ENCODE measurements around the gene CDH13.

CDH13 gene

GRCh38 chr16:83137894-83138293, 511.1 kb downstream of the CDH13 start (continued):
- no peak for TF ChIP-seq ZNF48 (tag by site-specific recombination; IDR thresholded peaks at IDR 0.05)
- TF ChIP-seq ZNF747 (tag by site-specific recombination; IDR thresholded peaks at IDR 0.05) = no peak
- no peak for TF ChIP-seq ZBTB49 (tag by site-specific recombination; IDR thresholded peaks at IDR 0.05; ENCODE audit: low read depth)
- no peak for TF ChIP-seq ZNF791 (tag by site-specific recombination; IDR thresholded peaks at IDR 0.05)

- POLR2A ChIA-PET = no interaction called here
- no peak overlapping the region for H3K27ac ChIP-seq (ENCODE audit: extremely low read depth, low read depth, low read length)
- no peaks in the 10 kb centered on the region for H3K9me3 ChIP-seq (ENCODE audit: control insufficient read depth, insufficient read depth, low read depth, low read length)
- no peak overlapping the region for H3K4me3 ChIP-seq (ENCODE audit: low read depth, low read length)
- no peak for TF ChIP-seq CTCF (tag by site-specific recombination; IDR thresholded peaks at IDR 0.05)
- TF ChIP-seq ZNF776 (tag by site-specific recombination; IDR thresholded peaks at IDR 0.05; ENCODE audit: borderline replicate concordance) = no peak
- no peak for TF ChIP-seq ZNF19 (tag by site-specific recombination; IDR thresholded peaks at IDR 0.05; ENCODE audit: low read depth)
- TF ChIP-seq ZNF426 (tag by site-specific recombination; IDR thresholded peaks at IDR 0.05) = no peak
- H3K36me3 ChIP-seq (ENCODE audit: control insufficient read depth in 2 of 2, insufficient read depth in 1 of 2, low read length in 2 of 2) = no peaks in the 10 kb centered on the region
- CTCF ChIA-PET = interaction anchor here (0.6 kb wide), 1 partner anchor 41 kb away, joined by 3 read pairs; no protein-coding TSS in a partner anchor
- no peaks in the 10 kb centered on the region for H3K4me1 ChIP-seq (ENCODE audit: control insufficient read depth, insufficient read depth, low read length)
These were observed 511.7 kb downstream of the CDH13 start for GRCh38 chr16:83138512-83138911.

GRCh38 chr16:83138976-83139690, 512.4 kb downstream of the CDH13 start:
- CTCF ChIA-PET = interaction anchor here (0.6 kb wide), 1 partner anchor 42 kb away, joined by 3 read pairs; no protein-coding TSS in a partner anchor
- TF ChIP-seq ZSCAN18 (tag by site-specific recombination; IDR thresholded peaks at IDR 0.05) (no peak), KLF7 (tag by site-specific recombination; IDR thresholded peaks at IDR 0.05; ENCODE audit: borderline replicate concordance) (no peak), ZXDB (tag by site-specific recombination; IDR thresholded peaks at IDR 0.05) (no peak), ZNF23 (tag by site-specific recombination; IDR thresholded peaks at IDR 0.05; ENCODE audit: borderline replicate concordance) (no peak), ZNF558 (tag by site-specific recombination; IDR thresholded peaks at IDR 0.05) (no peak), ZNF529 (tag by site-specific recombination; IDR thresholded peaks at IDR 0.05; ENCODE audit: insufficient replicate concordance) (no peak), PRDM6 (tag by site-specific recombination; IDR thresholded peaks at IDR 0.05) (no peak), ZNF121 (tag by site-specific recombination; IDR thresholded peaks at IDR 0.05) (no peak), ZNF837 (tag by site-specific recombination; IDR thresholded peaks at IDR 0.05) (no peak), ZNF24 (tag by site-specific recombination; IDR thresholded peaks at IDR 0.05) (no peak), ZNF302 (tag by site-specific recombination; IDR thresholded peaks at IDR 0.05; ENCODE audit: low read depth) (no peak), ZBTB48 (tag by site-specific recombination; IDR thresholded peaks at IDR 0.05) (no peak), ZNF140 (tag by site-specific recombination; IDR thresholded peaks at IDR 0.05) (no peak), ZNF449 (tag by site-specific recombination; IDR thresholded peaks at IDR 0.05) (no peak), PBX3 (CRISPR knock-in tag; IDR thresholded peaks at IDR 0.05) (no peak)

More at GRCh38 chr16:83138976-83139690, 512.4 kb downstream of the CDH13 start:
- no peaks in the 10 kb centered on the region for H3K36me3 ChIP-seq (ENCODE audit: control insufficient read depth in 2 of 2, insufficient read depth in 1 of 2, low read length in 2 of 2)
- H3K9me3 ChIP-seq (ENCODE audit: control insufficient read depth, insufficient read depth, low read depth, low read length) = no peaks in the 10 kb centered on the region
- H3K4me1 ChIP-seq (ENCODE audit: control insufficient read depth, insufficient read depth, low read length) = 0 out of 2 replicates have a peak, but pooled peaks cover 4% of the 10 kb centered on the region
- H3K27ac ChIP-seq (ENCODE audit: extremely low read depth, low read depth, low read length) = no peak overlapping the region
- POLR2A ChIA-PET = no interaction called here
- H3K4me3 ChIP-seq (ENCODE audit: low read depth, low read length) = no peak overlapping the region

Measured in HEK293 (cell line).